Left ventricle myocardium inferior (tissue), 1 donor: Measurements from ENCODE around the gene ECT2. TPM values are rescaled to one million over a fixed set of nuclear protein-coding genes. Genes with fewer than 3 reads are reported as not detected.
"Not testable (repeated sequence)": the region's sequence is repeated elsewhere in the genome, so short reads cannot be mapped to it uniquely, and the experiment has no call there.

Experiments used
- DNase-seq: peaks from one replicate; pipeline ENCODE4 v3.0.0-alpha.2; 2020
- H3K27ac ChIP-seq: fragments of 200-600 bp; replicated peaks from 2 replicates; pipeline ENCODE4 v1.8.0; 2021
- H3K27me3 ChIP-seq: fragments of 200-600 bp; 2 replicates; pipeline ENCODE4 v1.8.0; 2021; ENCODE audit warnings: low read depth
- H3K36me3 ChIP-seq: fragments of 200-600 bp; 2 replicates; pipeline ENCODE4 v1.8.0; 2021
- H3K4me1 ChIP-seq: fragments of 200-600 bp; 2 replicates; pipeline ENCODE4 v1.8.0; 2021
- H3K4me3 ChIP-seq: fragments of 200-600 bp; 2 replicates; pipeline ENCODE4 v1.8.0; 2021; ENCODE audit warnings: mild to moderate bottlenecking, moderate library complexity
- H3K9me3 ChIP-seq: fragments of 200-600 bp; replicated peaks from 2 replicates; pipeline ENCODE4 v1.8.0; 2021
- CTCF ChIP-seq: fragments of 200-600 bp; IDR thresholded peaks from 2 replicates; pipeline ENCODE4 v1.8.0; 2021; ENCODE audit warnings: antibody characterized with exemption, mild to moderate bottlenecking, borderline replicate concordance
- intact Hi-C: fragments of 100-400 bp; cut with micrococcal nuclease; formaldehyde crosslinking; loops from one replicate; pipeline ENCODE4 v1.11.0; 2022
- total RNA-seq: library from RNA; stranded (reverse); fragmentation: NEBNext Ultra II Directional; extraction: Animal tissue kit (Norgen Biotek cat#: 25700); gene quantifications from one replicate; pipeline ENCODE4 v1.2.1, GENCODE V29; 2021
- donor health status: DM: no; HTN: yes; CAD: no; lungs with severe emphysema.

Gene ECT2
- total RNA-seq, 1 donor from 2014 or later = 4.8 TPM

- peaks cover 15% of the 10 kb centered on the region for H3K9me3 ChIP-seq
- TF ChIP-seq CTCF = peak; percentile 39
- DNase-seq = no peak
- no peaks in the 10 kb centered on the region for H3K36me3 ChIP-seq
- no peak overlapping the region for H3K4me3 ChIP-seq
- no peak overlapping the region for H3K27ac ChIP-seq
- no peaks in the 10 kb centered on the region for H3K4me1 ChIP-seq
- no peaks in the 10 kb centered on the region for H3K27me3 ChIP-seq
- intact Hi-C loops = no loop called here
Measured at GRCh38 chr3:172717493-172718088, 32.9 kb upstream of the ECT2 start.

GRCh38 chr3:172722536-172723040 is 27.9 kb upstream of the ECT2 start:
- H3K27me3 ChIP-seq, intact Hi-C loops, H3K36me3 ChIP-seq, H3K4me3 ChIP-seq, H3K4me1 ChIP-seq, DNase-seq, H3K27ac ChIP-seq: not testable (repeated sequence)
- peaks cover 21% of the 10 kb centered on the region for H3K9me3 ChIP-seq

- DNase-seq = no peak
- no peaks in the 10 kb centered on the region for H3K36me3 ChIP-seq
- H3K4me3 ChIP-seq = no peak overlapping the region
- peaks cover 6% of the 10 kb centered on the region for H3K9me3 ChIP-seq
- no peaks in the 10 kb centered on the region for H3K4me1 ChIP-seq
- TF ChIP-seq CTCF = no peak
- intact Hi-C loops = no loop called here
- no peak overlapping the region for H3K27ac ChIP-seq
- H3K27me3 ChIP-seq = no peaks in the 10 kb centered on the region
Measured at GRCh38 chr3:172726380-172726779, 24.1 kb upstream of the ECT2 start.

GRCh38 chr3:172735014-172735413 is 15.5 kb upstream of the ECT2 start:
- no peak overlapping the region for H3K27ac ChIP-seq
- intact Hi-C loops = no loop called here
- no peaks in the 10 kb centered on the region for H3K36me3 ChIP-seq
- no peaks in the 10 kb centered on the region for H3K4me1 ChIP-seq
- H3K9me3 ChIP-seq = no peaks in the 10 kb centered on the region
- H3K4me3 ChIP-seq = no peak overlapping the region
- TF ChIP-seq CTCF = no peak
- DNase-seq = no peak
- H3K27me3 ChIP-seq = no peaks in the 10 kb centered on the region

GRCh38 chr3:172739462-172739861 is 11.1 kb upstream of the ECT2 start:
- Histone ChIP-seq H3K4me3 (no peak overlapping the region), H3K27ac (no peak overlapping the region), H3K4me1 (no peaks in the 10 kb centered on the region), H3K36me3 (no peaks in the 10 kb centered on the region), H3K27me3 (no peaks in the 10 kb centered on the region), H3K9me3 (no peaks in the 10 kb centered on the region)
- no peak for TF ChIP-seq CTCF
- intact Hi-C loops = no loop called here
- DNase-seq = no peak

- DNase-seq = no peak
- Histone ChIP-seq H3K27me3 (no peaks in the 10 kb centered on the region), H3K36me3 (no peaks in the 10 kb centered on the region), H3K27ac (no peak overlapping the region), H3K9me3 (no peaks in the 10 kb centered on the region), H3K4me1 (peaks cover 25% of the 10 kb centered on the region), H3K4me3 (no peak overlapping the region)
- intact Hi-C loops = no loop called here
- no peak for TF ChIP-seq CTCF
Measured at GRCh38 chr3:172746475-172746874, 4.1 kb upstream of the ECT2 start.
